Astrocyte (in vitro differentiated cells and primary cell): ENCODE results near the gene ZCCHC3. TPM values are rescaled to one million over a fixed set of nuclear protein-coding genes. Genes with fewer than 3 reads are reported as not detected.

Source experiments
- DNase-seq: peaks from one replicate; pipeline ENCODE4 v3.0.0-alpha.2; 2010; ENCODE audit warnings: low read depth
- FAIRE-seq: peaks from 2 replicates; lab custom pipeline; 2011; peaks lifted over from hg19 to GRCh38; lab: Jason Lieb, UNC
- H2AFZ ChIP-seq: 2 replicates; pipeline ENCODE4 v1.6.0; 2012; ENCODE audit warnings: low read depth, low read length, inconsistent platforms
- H3K27ac ChIP-seq: 2 replicates; pipeline ENCODE4 v1.5.1; 2011; ENCODE audit warnings: low read depth, low read length, inconsistent platforms
- H3K27me3 ChIP-seq: 2 replicates; pipeline ENCODE4 v1.6.0; 2011; ENCODE audit warnings: low read length, inconsistent platforms; ENCODE audit not compliant: insufficient read depth
- H3K36me3 ChIP-seq: 2 replicates; pipeline ENCODE4 v1.5.1; 2011; ENCODE audit warnings: low read length, inconsistent platforms; ENCODE audit not compliant: insufficient read depth
- H3K4me1 ChIP-seq: 2 replicates; pipeline ENCODE4 v1.5.1; 2011; ENCODE audit warnings: low read length, inconsistent platforms; ENCODE audit not compliant: insufficient read depth
- H3K4me2 ChIP-seq: 2 replicates; pipeline ENCODE4 v1.6.0; 2012; ENCODE audit warnings: low read length, inconsistent platforms
- H3K4me3 ChIP-seq: 2 replicates; pipeline ENCODE4 v1.5.1; 2011; ENCODE audit warnings: low read depth, mild to moderate bottlenecking, low read length, inconsistent platforms; ENCODE audit not compliant: insufficient read depth
- H3K79me2 ChIP-seq: 2 replicates; pipeline ENCODE4 v1.6.0; 2012; ENCODE audit warnings: mild to moderate bottlenecking, low read length, inconsistent platforms; ENCODE audit not compliant: insufficient read depth
- H3K9ac ChIP-seq: 2 replicates; pipeline ENCODE4 v1.6.0; 2012; ENCODE audit warnings: mild to moderate bottlenecking, low read length, inconsistent platforms
- H3K9me3 ChIP-seq: 2 replicates; pipeline ENCODE4 v1.5.1; 2012; ENCODE audit warnings: low read depth, mild to moderate bottlenecking, low read length, inconsistent platforms; ENCODE audit not compliant: insufficient read depth
- H4K20me1 ChIP-seq: 2 replicates; pipeline ENCODE4 v1.6.0; 2012; ENCODE audit warnings: low read length, inconsistent platforms; ENCODE audit not compliant: insufficient read depth
- H3K27ac Mint-ChIP-seq: one replicate; pipeline ENCODE4 v1.8.0; 2021; ENCODE audit warnings: mild to moderate bottlenecking, mixed read lengths; ENCODE audit not compliant: unreplicated experiment
- H3K27me3 Mint-ChIP-seq: one replicate; pipeline ENCODE4 v1.8.0; 2021; ENCODE audit warnings: low read depth, mixed read lengths; ENCODE audit not compliant: unreplicated experiment
- H3K36me3 Mint-ChIP-seq: one replicate; pipeline ENCODE4 v1.8.0; 2021; ENCODE audit warnings: low read depth, mixed read lengths; ENCODE audit not compliant: unreplicated experiment
- H3K4me1 Mint-ChIP-seq: one replicate; pipeline ENCODE4 v1.8.0; 2021; ENCODE audit warnings: low read depth, mixed read lengths; ENCODE audit not compliant: unreplicated experiment
- H3K4me3 Mint-ChIP-seq: one replicate; pipeline ENCODE4 v1.8.0; 2021; ENCODE audit warnings: mild to moderate bottlenecking, moderate library complexity, mixed read lengths; ENCODE audit not compliant: unreplicated experiment
- H3K9me3 Mint-ChIP-seq: one replicate; pipeline ENCODE4 v1.8.0; 2021; ENCODE audit warnings: mild to moderate bottlenecking, mixed read lengths; ENCODE audit not compliant: unreplicated experiment
- CTCF ChIP-seq: IDR thresholded peaks from 2 replicates; pipeline ENCODE4 v1.5.1; 2011; ENCODE audit warnings: low read depth, mild to moderate bottlenecking, inconsistent platforms, low read length, moderate library complexity; ENCODE audit not compliant: insufficient read depth
- EZH2 ChIP-seq: IDR thresholded peaks from 2 replicates; pipeline ENCODE4 v1.6.1; 2012; ENCODE audit warnings: mild to moderate bottlenecking, low read length, inconsistent platforms; ENCODE audit not compliant: insufficient read depth
- total RNA-seq: library from RNA; stranded (reverse); gene quantifications from 2 replicates; pipeline ENCODE4 v1.2.1, GENCODE V29; 2021

ZCCHC3 gene
- total RNA-seq, 1 donor from 2014 or later, result 18.6 TPM

GRCh38 chr20:258269-258858, 39.0 kb upstream of the ZCCHC3 start:
- Histone ChIP-seq H3K36me3 (no peaks in the 10 kb centered on the region), H3K27me3 (no peaks in the 10 kb centered on the region), H3K4me3 (no peak overlapping the region), H3K9me3 (no peaks in the 10 kb centered on the region), H3K4me2 (no peak overlapping the region), H4K20me1 (no peaks in the 10 kb centered on the region), H3K79me2 (no peaks in the 10 kb centered on the region), H2AFZ (no peak overlapping the region), H3K27ac (no peak overlapping the region), H3K9ac (no peak overlapping the region), H3K4me1 (no peaks in the 10 kb centered on the region)
- DNase-seq (no peak), FAIRE-seq (no peak)
- Mint-ChIP-seq H3K4me3 (no peak overlapping the region), H3K27me3 (peaks cover 46% of the 10 kb centered on the region), H3K9me3 (no peaks in the 10 kb centered on the region), H3K27ac (no peak overlapping the region), H3K4me1 (no peaks in the 10 kb centered on the region), H3K36me3 (no peaks in the 10 kb centered on the region)
- no peak for TF ChIP-seq EZH2
- TF ChIP-seq CTCF, result no peak

- Histone ChIP-seq H3K4me2 (no peak overlapping the region), H3K79me2 (no peaks in the 10 kb centered on the region), H3K4me3 (no peak overlapping the region), H3K27ac (no peak overlapping the region), H2AFZ (no peak overlapping the region), H3K9me3 (no peaks in the 10 kb centered on the region), H3K27me3 (no peaks in the 10 kb centered on the region), H3K36me3 (no peaks in the 10 kb centered on the region), H3K9ac (no peak overlapping the region), H3K4me1 (no peaks in the 10 kb centered on the region), H4K20me1 (no peaks in the 10 kb centered on the region)
- H3K27ac Mint-ChIP-seq, result no peak overlapping the region
- no peak for FAIRE-seq
- no peaks in the 10 kb centered on the region for H3K9me3 Mint-ChIP-seq
- DNase-seq, result no peak
- no peaks in the 10 kb centered on the region for H3K4me1 Mint-ChIP-seq
- no peak overlapping the region for H3K4me3 Mint-ChIP-seq
- peaks cover 45% of the 10 kb centered on the region for H3K27me3 Mint-ChIP-seq
- TF ChIP-seq CTCF, result no peak
- TF ChIP-seq EZH2, result no peak
- H3K36me3 Mint-ChIP-seq, result no peaks in the 10 kb centered on the region
These were observed 38.4 kb upstream of the ZCCHC3 start for GRCh38 chr20:258963-259362.

GRCh38 chr20:259981-260380, 37.4 kb upstream of the ZCCHC3 start:
- Histone ChIP-seq H4K20me1 (no peaks in the 10 kb centered on the region), H3K27me3 (no peaks in the 10 kb centered on the region), H2AFZ (no peak overlapping the region), H3K36me3 (no peaks in the 10 kb centered on the region), H3K4me3 (no peak overlapping the region), H3K4me1 (no peaks in the 10 kb centered on the region), H3K9me3 (no peaks in the 10 kb centered on the region), H3K4me2 (no peak overlapping the region), H3K79me2 (no peaks in the 10 kb centered on the region), H3K9ac (no peak overlapping the region), H3K27ac (no peak overlapping the region)
- H3K4me1 Mint-ChIP-seq, result no peaks in the 10 kb centered on the region
- TF ChIP-seq CTCF, result no peak
- TF ChIP-seq EZH2, result no peak
- no peaks in the 10 kb centered on the region for H3K9me3 Mint-ChIP-seq
- peaks cover 47% of the 10 kb centered on the region for H3K27me3 Mint-ChIP-seq
- H3K4me3 Mint-ChIP-seq, result no peak overlapping the region
- DNase-seq (no peak), FAIRE-seq (no peak)
- no peaks in the 10 kb centered on the region for H3K36me3 Mint-ChIP-seq
- H3K27ac Mint-ChIP-seq, result no peak overlapping the region
